GM18951 (cell line): ENCODE results near the gene HARBI1.

Experiments
- POLR2A ChIP-seq: IDR thresholded peaks from 4 replicates; pipeline ENCODE4 v1.6.1; 2011; ENCODE audit warnings: mild to moderate bottlenecking; ENCODE audit not compliant: insufficient read length, insufficient read depth; ENCODE audit errors: extremely low read depth
- in situ Hi-C: fragments of 300-500 bp; cut with MboI; formaldehyde crosslinking; loops from one replicate; pipeline ENCODE4 v1.12.0; 2022; ENCODE audit warnings: low sequenced_read_pairs, mixed read lengths, inconsistent platforms; ENCODE audit not compliant: unreplicated experiment

The HARBI1 gene

GRCh38 chr11:46570790-46571398 lies 46.1 kb downstream of the HARBI1 start:
- in situ Hi-C loops, result no loop called here
- no peak for TF ChIP-seq POLR2A

DNA sequence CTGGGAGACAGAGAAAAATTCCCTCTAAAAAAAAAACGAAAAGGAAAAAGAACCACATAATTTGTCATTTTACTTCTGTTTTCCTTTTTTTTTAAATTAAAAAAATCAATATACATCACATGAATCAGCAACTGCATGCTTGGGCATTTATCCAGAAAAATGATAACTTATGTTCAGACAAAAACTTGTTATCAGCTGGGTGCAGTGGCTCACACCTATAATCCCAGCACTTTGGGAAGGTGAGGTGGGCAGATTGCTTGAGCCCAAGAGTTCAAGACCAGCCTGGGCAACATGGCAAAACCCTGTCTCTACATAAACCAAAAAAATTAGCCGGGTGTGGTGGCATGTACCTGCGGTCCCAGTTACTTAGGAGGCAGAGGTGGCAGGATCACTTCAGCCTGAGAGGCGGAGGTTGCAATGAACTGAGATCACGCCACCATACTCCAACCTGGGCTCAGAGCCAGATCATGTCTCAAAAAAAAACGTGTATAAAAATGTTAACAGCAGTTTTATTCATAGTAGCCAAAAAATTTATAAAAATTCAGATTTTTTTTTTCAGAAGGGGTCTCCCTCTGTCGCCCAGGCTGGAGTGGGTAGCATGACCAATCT lies 51.7 kb downstream of the HARBI1 start:
- TF ChIP-seq POLR2A, result no peak
- in situ Hi-C loops, result no loop called here

- TF ChIP-seq POLR2A, result no peak
- in situ Hi-C loops, result no loop called here
Measured at GRCh38 chr11:46564459-46564858, 52.6 kb downstream of the HARBI1 start.

DNA sequence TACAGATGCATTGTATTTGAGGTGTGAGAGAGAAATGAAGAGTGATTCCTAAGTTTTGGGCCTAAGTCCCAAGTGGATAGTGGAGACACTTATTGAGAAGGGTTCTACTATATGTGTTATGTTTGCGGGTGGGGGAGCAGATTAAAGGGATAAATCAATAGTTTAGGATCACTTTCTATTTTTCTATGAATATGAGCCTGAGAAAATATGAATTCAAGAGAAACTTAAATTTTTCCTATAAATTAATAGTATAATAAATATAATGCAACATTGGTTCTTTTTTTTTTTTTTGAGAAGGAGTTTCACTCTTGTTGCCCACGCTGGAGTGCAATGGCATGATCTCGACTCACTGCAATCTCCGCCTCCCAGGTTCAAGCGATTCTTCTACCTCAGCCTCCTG lies 54.5 kb downstream of the HARBI1 start:
- in situ Hi-C loops, result no loop called here
- no peak for TF ChIP-seq POLR2A

DNA sequence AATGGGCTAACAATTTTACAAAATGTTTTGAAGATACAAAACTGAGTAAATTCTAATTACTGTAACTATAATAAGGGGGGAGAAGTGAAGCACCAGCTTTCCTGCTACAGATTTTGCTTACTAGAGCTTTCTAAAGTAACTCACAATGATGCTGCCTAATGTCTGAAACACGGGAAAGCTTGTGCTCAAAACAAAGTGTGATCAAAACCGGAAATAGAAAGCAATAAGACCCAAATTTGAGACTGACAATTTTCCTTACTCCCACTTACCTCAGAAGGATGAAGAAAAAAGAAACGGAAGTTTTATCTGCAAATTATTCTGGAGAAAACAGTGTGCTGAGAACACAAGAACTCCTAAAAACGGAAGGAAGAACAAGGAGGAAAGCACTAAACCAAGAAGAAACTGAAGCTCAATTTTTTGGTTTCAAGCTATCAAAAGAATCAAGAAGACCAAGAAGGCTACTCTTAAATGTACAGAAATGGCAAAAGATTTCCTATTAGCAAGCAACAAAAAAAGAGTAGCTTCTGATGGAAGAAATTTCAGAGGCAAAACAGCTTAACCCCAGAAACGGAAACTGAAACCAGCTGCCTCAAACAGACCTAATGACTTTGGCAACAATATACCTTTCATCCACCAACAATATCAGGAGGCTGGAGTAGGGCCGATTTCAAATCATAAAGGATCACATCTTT lies 56.6 kb downstream of the HARBI1 start:
- in situ Hi-C loops, result no loop called here

GRCh38 chr11:46559815-46560214 lies 57.2 kb downstream of the HARBI1 start:
- TF ChIP-seq POLR2A, result no peak
- in situ Hi-C loops, result no loop called here

More for the DNA sequence above, 56.6 kb downstream of the HARBI1 start:
- no peak for TF ChIP-seq POLR2A

DNA sequence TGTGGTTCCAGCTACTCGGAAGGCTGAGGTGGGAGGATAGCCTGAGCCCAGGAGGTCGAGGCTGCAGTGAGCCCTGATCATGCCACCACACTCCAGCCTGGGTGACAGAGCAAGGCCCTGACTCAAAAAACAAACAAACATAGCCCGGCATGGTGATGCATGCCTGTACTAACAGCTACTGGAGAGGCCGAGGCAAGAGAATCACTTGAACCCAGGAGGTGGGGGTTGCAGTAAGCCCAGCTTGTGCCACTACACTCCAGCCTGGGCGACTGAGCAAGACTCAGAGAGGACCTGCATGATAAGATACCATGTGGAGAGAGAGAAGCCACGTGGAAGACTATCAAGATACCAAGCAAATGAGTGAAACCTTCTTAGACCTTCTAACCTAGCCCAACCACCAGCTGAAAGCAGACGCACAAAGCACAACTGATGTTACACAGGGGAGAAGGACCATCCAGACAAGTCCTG lies 59.3 kb downstream of the HARBI1 start:
- in situ Hi-C loops, result no loop called here
- TF ChIP-seq POLR2A, result no peak

DNA sequence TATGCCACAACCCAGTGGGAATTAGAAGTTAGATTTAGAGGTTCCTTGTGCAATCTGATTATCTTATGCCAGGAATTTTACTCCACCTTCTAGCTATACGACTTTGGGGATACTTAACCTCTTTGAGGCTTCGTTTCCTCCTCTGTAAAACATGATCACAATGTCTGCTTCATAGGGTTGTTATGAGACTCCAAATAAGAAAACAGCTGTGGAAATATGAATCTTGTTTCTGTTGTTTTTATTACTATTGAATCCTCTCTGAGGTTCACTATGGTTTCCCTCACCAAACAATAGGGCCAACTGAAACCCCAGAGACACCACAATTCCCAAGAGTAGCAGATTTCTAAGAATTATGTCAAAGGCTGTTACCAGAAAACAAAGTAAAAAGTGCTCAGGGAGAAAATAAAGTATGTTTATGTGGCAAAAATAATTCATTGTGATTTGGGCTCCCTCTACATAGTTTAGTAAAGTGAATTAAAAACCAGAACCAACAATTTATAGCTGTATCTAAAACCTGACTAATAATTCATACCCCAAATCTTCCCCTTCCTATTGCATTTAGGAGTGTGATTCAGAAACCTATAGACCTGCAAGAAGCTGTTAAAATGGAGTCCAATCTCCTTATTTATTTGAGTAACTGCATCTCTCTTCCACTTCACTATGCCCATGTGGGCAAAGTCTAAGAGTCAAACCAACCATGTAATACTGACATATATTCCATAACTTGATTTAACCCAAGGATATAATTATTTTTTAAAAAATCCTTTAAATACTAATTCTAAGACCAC lies 61.6 kb downstream of the HARBI1 start:
- in situ Hi-C loops, result no loop called here
- TF ChIP-seq POLR2A, result no peak

DNA sequence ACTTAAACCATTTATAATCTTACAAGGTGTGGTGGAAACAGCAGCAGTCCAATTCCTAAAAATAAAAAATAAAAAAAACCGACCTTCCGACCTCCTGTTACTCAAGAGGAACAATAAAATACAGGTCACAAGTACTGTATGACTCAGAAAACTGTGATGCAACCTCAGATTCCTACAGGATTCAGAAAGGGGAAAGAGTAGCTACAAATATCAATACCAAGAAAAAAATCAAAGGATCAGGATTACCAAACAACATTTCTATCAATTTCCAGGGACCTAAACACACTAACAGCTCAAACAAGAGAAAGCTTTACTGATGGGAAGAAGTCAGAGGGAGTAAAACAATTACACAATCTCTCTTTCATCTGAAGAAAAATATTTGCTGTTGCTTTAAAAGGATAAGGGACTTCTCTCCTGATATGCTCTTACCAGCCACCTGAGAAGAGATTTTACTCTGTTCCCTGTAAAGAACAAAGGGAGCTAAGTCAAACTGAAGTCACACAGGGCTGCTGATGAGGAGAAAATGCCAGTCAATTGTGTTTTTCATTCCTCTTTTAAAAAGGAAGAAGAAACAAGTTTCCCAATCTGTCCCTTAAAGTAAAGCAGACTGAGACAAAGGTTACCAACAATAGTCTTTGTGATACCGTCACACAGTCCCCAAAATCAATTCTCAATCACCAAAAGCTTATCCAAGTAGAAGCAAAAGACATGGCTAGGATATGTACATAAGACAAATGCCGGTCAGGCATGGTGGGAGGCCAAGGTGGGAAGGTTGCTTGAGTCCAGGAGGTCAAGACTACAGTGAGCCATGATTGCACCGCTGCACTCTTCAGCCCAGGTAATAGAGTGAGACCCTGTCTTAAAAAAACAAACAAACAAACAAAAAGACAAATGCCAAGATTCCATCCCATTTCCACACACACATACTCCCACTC lies 62.5 kb downstream of the HARBI1 start:
- no peak for TF ChIP-seq POLR2A
- in situ Hi-C loops, result no loop called here

- in situ Hi-C loops, result no loop called here
- no peak for TF ChIP-seq POLR2A
Measured at GRCh38 chr11:46553814-46554212, 63.2 kb downstream of the HARBI1 start.
